K562 (cell line): ENCODE results near the gene PIP4K2A. TPM values are rescaled to one million over a fixed set of nuclear protein-coding genes. Genes with fewer than 3 reads are reported as not detected.

Source experiments
- ARID3B ChIP-seq: fragments of 250-450 bp; sonication (Bioruptor Pico); IDR thresholded peaks from 2 replicates; pipeline ENCODE4 v1.4.0; 2020; ENCODE audit warnings: borderline replicate concordance
- CEBPB ChIP-seq: fragments of 450-650 bp; IDR thresholded peaks from 2 replicates; pipeline ENCODE4 v1.6.1; 2016; ENCODE audit warnings: missing genetic modification characterization, missing compliant biosample characterization
- CREB3L1 ChIP-seq: fragments of 450-650 bp; IDR thresholded peaks from 2 replicates; pipeline ENCODE4 v1.6.1; 2014; ENCODE audit warnings: low read depth, mild to moderate bottlenecking, moderate library complexity, borderline replicate concordance
- CSDE1 ChIP-seq, 2 experiments: fragments of 450-650 bp; IDR thresholded peaks; 2 replicates each; pipeline ENCODE4 v1.6.1; 2016; ENCODE audit warnings: mild to moderate bottlenecking in 1 of 2
- DPF2 ChIP-seq: fragments of 450-650 bp; IDR thresholded peaks from 2 replicates; pipeline ENCODE4 v1.6.1; 2016
- HEY1 ChIP-seq: fragments of 250-450 bp; sonication (Bioruptor Pico); IDR thresholded peaks from 2 replicates; pipeline ENCODE4 v1.5.0; 2020; ENCODE audit warnings: mild to moderate bottlenecking, moderate library complexity, borderline replicate concordance
- HMGXB4 ChIP-seq: sonication (generic); formaldehyde crosslinking; IDR thresholded peaks from 2 replicates; pipeline ENCODE4 v1.8.1; 2023; ENCODE audit warnings: mild to moderate bottlenecking, missing genetic modification reagents
- LEF1 ChIP-seq: fragments of 450-650 bp; IDR thresholded peaks from 2 replicates; pipeline ENCODE4 v1.6.1; 2016; ENCODE audit warnings: mild to moderate bottlenecking
- POLR2H ChIP-seq: IDR thresholded peaks from 2 replicates; pipeline ENCODE4 v1.6.1; 2016; ENCODE audit warnings: missing genetic modification characterization, low read depth, mild to moderate bottlenecking, control low read depth, missing compliant biosample characterization, moderate library complexity
- POLR3A ChIP-seq: IDR thresholded peaks from 2 replicates; pipeline ENCODE4 v1.6.1; 2011; ENCODE audit warnings: borderline replicate concordance, mild to moderate bottlenecking, moderate library complexity; ENCODE audit not compliant: insufficient read length, insufficient read depth; ENCODE audit errors: extremely low read depth
- RB1 ChIP-seq: fragments of 450-650 bp; IDR thresholded peaks from 2 replicates; pipeline ENCODE4 v1.6.1; 2017; ENCODE audit warnings: low read depth, mild to moderate bottlenecking
- SFPQ ChIP-seq: fragments of 200-400 bp; formaldehyde crosslinking; IDR thresholded peaks from 2 replicates; pipeline ENCODE4 v1.6.1; 2017; ENCODE audit warnings: mild to moderate bottlenecking, low read depth, low read length, moderate library complexity
- TCFL5 ChIP-seq: fragments of 250-450 bp; sonication (Bioruptor Pico); conservative IDR thresholded peaks from 2 replicates; pipeline ENCODE4 v1.6.1; 2021; ENCODE audit warnings: mild to moderate bottlenecking, moderate library complexity, matching md5 sums
- XRCC4 ChIP-seq: IDR thresholded peaks from one replicate; pipeline ENCODE4 v1.6.1; 2011; ENCODE audit not compliant: insufficient read depth, insufficient read length; ENCODE audit errors: extremely low read depth
- ZNF395 ChIP-seq: fragments of 200-800 bp; sonication (Bioruptor generic); IDR thresholded peaks from 2 replicates; pipeline ENCODE4 v1.6.1; 2017; ENCODE audit warnings: missing genetic modification characterization, missing compliant biosample characterization
- polyA plus RNA-seq, 8 experiments: library from polyadenylated mRNA; depleted of rRNA in 4 of 8; stranded (reverse) in 5 of 8; unstranded in 3 of 8; fragments of >200 nt; fragmentation: Nextera tagmentation in 2 of 8; fragmentation: Illumina TruSeq in 1 of 8; extraction: Ambion mirVana in 2 of 8; extraction: Trizol in 1 of 8; gene quantifications; 2 replicates each; pipeline versions ENCODE4 v1.2.1 to v1.2.3, GENCODE V29; 2011 to 2014; ENCODE audit warnings: inconsistent platforms in 1 of 8, missing spikeins in 1 of 8
- total RNA-seq, 7 experiments: library from RNA; depleted of rRNA in 6 of 7; stranded (reverse); fragments of >200 nt in 6 of 7; fragmentation: Illumina TruSeq in 2 of 7; extraction: Trizol in 2 of 7; gene quantifications; 2 replicates each; pipeline versions ENCODE4 v1.2.1 to v1.2.3, GENCODE V29; 2011 to 2021; ENCODE audit warnings: low replicate concordance in 1 of 7

PIP4K2A gene
- total and polyA plus RNA-seq, 9 of the 15 experiments (the other 6 are each of a cell fraction or from before 2014, with no cell fraction given), result 35.6 to 117 (median 71.9) TPM

- TF ChIP-seq HMGXB4, result no peak
- TF ChIP-seq ARID3B (CRISPR knock-in tag), result no peak
- 0 out of 2 replicates have a peak, but pooled peaks have one; percentile 11 for TF ChIP-seq DPF2
- peak; percentile 92 for TF ChIP-seq CREB3L1
- TF ChIP-seq RB1, result peak; percentile 78; the same call in 1 of the 2 replicates
- TF ChIP-seq POLR3A, result no peak
- no peak for TF ChIP-seq SFPQ
- TF ChIP-seq ZNF395, result peak; percentile 83
- no peak for TF ChIP-seq XRCC4
- TF ChIP-seq TCFL5 (CRISPR knock-in tag), result no peak
- no peak for TF ChIP-seq CEBPB
- TF ChIP-seq LEF1, result no peak
- no peak for TF ChIP-seq HEY1 (CRISPR knock-in tag)
- TF ChIP-seq CSDE1 (IDR thresholded peaks at IDR 0.05), result no peak
- TF ChIP-seq POLR2H (tag), result peak; percentile 51
Measured at GRCh38 chr10:22714479-22715289, at the start of gene PIP4K2A (continued).
